GM12878 (cell line): Measurements from ENCODE around the gene MSANTD2. TPM values are rescaled to one million over a fixed set of nuclear protein-coding genes. Genes with fewer than 3 reads are reported as not detected.

Experiments used
- ATAC-seq: fragments of 200-7000 bp; cut with Tn5 transposase; 3 replicates; pipeline ENCODE4 v1.9.1; 2020; ENCODE audit warnings: mild to moderate bottlenecking, moderate library complexity
- BruUV-seq: library from RNA; stranded (reverse); fragments of 400-500 nt; replicated peaks from 2 replicates; lab custom pipeline; 2021; lab: Mats Ljungman, UMichigan
- CTCF ChIA-PET: fragments of 300-600 bp; sonication (Branson Sonifier 250); formaldehyde crosslinking; extraction: SDS; loops from one replicate; lab custom pipeline; 2021; ENCODE audit warnings: inconsistent platforms; lab: Yijun Ruan, JAX
- POLR2A ChIA-PET: fragments of 350-600 bp; formaldehyde crosslinking; extraction: SDS; loops from one replicate; lab custom pipeline; 2021; ENCODE audit warnings: inconsistent platforms; lab: Charles Lee
- RAD21 ChIA-PET: fragments of 300-600 bp; sonication (Branson Sonifier 250); formaldehyde crosslinking; loops from one replicate; lab custom pipeline; 2023; ENCODE audit warnings: antibody characterized with exemption; ENCODE audit not compliant: unreplicated experiment; lab: Charles Lee
- SMC1A ChIA-PET: fragments of 300-600 bp; sonication (Branson Sonifier 250); formaldehyde crosslinking; loops from one replicate; lab custom pipeline; 2023; ENCODE audit not compliant: unreplicated experiment, uncharacterized antibody; lab: Charles Lee
- DNase-seq: peaks from one replicate; pipeline ENCODE4 v3.0.0-alpha.2; 2011; ENCODE audit warnings: low read depth, low spot score
- FAIRE-seq: peaks from 3 replicates; lab custom pipeline; 2011; peaks lifted over from hg19 to GRCh38; lab: Jason Lieb, UNC
- H2AFZ ChIP-seq: 2 replicates; pipeline ENCODE4 v1.6.0; 2011; ENCODE audit warnings: low read depth, low read length, control low read depth; ENCODE audit not compliant: control insufficient read depth
- H3K27ac ChIP-seq: 2 replicates; pipeline ENCODE4 v1.5.1; 2011; ENCODE audit warnings: control low read depth; ENCODE audit not compliant: control insufficient read depth, insufficient read depth
- H3K27me3 ChIP-seq, 2 experiments: replicated peaks in 1 of 2; 2 replicates each; pipeline versions ENCODE4 v1.6.0 to v1.6.1; 2011; ENCODE audit warnings: low read length in 1 of 2; ENCODE audit not compliant: control insufficient read depth in 2 of 2, insufficient read depth in 2 of 2
- H3K36me3 ChIP-seq, 2 experiments: 2 replicates each; pipeline ENCODE4 v1.5.1; 2011; ENCODE audit warnings: low read length in 1 of 2; ENCODE audit not compliant: control insufficient read depth in 2 of 2, insufficient read depth in 2 of 2
- H3K4me1 ChIP-seq: 2 replicates; pipeline ENCODE4 v1.6.1; 2011; ENCODE audit warnings: mild to moderate bottlenecking, low read length, moderate library complexity, mixed read lengths; ENCODE audit not compliant: control insufficient read depth, insufficient read depth
- H3K4me2 ChIP-seq: 2 replicates; pipeline ENCODE4 v1.6.0; 2011; ENCODE audit warnings: control low read depth; ENCODE audit not compliant: control insufficient read depth, insufficient read depth
- H3K4me3 ChIP-seq: fragments of 200-600 bp; sonication (generic); 2 replicates; pipeline ENCODE4 v1.5.1; 2016
- H3K79me2 ChIP-seq: 2 replicates; pipeline ENCODE4 v1.6.0; 2011; ENCODE audit warnings: low read length; ENCODE audit not compliant: control insufficient read depth, insufficient read depth
- H3K9ac ChIP-seq: 2 replicates; pipeline ENCODE4 v1.8.0; 2011; ENCODE audit warnings: low read length, control low read depth, mixed read lengths; ENCODE audit not compliant: control insufficient read depth, insufficient read depth
- H3K9me3 ChIP-seq: replicated peaks from 3 replicates; pipeline ENCODE4 v1.5.1; 2011; ENCODE audit warnings: mild to moderate bottlenecking, low read length; ENCODE audit not compliant: control insufficient read depth, insufficient read depth
- H4K20me1 ChIP-seq: 2 replicates; pipeline ENCODE4 v1.6.0; 2011; ENCODE audit not compliant: control insufficient read depth, insufficient read depth
- DPF2 ChIP-seq: fragments of 450-650 bp; IDR thresholded peaks from 2 replicates; pipeline ENCODE4 v1.6.1; 2017; ENCODE audit warnings: mild to moderate bottlenecking
- FOS ChIP-seq: IDR thresholded peaks from 3 replicates; pipeline ENCODE4 v1.6.1; 2011; ENCODE audit warnings: borderline replicate concordance; ENCODE audit not compliant: insufficient read length; ENCODE audit errors: extremely low read depth
- GATAD2B ChIP-seq: fragments of 450-650 bp; conservative IDR thresholded peaks from 2 replicates; pipeline ENCODE4 v1.6.1; 2017; ENCODE audit warnings: low read depth, mild to moderate bottlenecking, moderate library complexity
- IKZF1 ChIP-seq: fragments of 450-650 bp; conservative IDR thresholded peaks from 2 replicates; pipeline ENCODE4 v1.6.1; 2017; ENCODE audit warnings: antibody characterized with exemption, mild to moderate bottlenecking
- IKZF2 ChIP-seq, 2 experiments: fragments of 450-650 bp; IDR thresholded peaks; 2 replicates each; pipeline ENCODE4 v1.6.1; 2017; ENCODE audit warnings: mild to moderate bottlenecking in 2 of 2, moderate library complexity in 2 of 2
- KAT2A ChIP-seq: conservative IDR thresholded peaks from 2 replicates; pipeline ENCODE4 v1.6.1; 2011; ENCODE audit warnings: low read depth, low read length; ENCODE audit not compliant: control insufficient read depth
- LARP7 ChIP-seq: fragments of 450-650 bp; IDR thresholded peaks from 2 replicates; pipeline ENCODE4 v1.6.1; 2017; ENCODE audit warnings: mild to moderate bottlenecking
- MXI1 ChIP-seq: fragments of 150-350 bp; IDR thresholded peaks from 2 replicates; pipeline ENCODE4 v1.6.1; 2011; ENCODE audit warnings: low read depth, mild to moderate bottlenecking, inconsistent platforms, low read length, improper control_type of control experiment
- PBX3 ChIP-seq: IDR thresholded peaks from 2 replicates; pipeline ENCODE4 v1.6.1; 2011; ENCODE audit warnings: mild to moderate bottlenecking, low read depth, low read length, moderate library complexity; ENCODE audit not compliant: insufficient replicate concordance
- POLR2AphosphoS2 ChIP-seq: IDR thresholded peaks from 2 replicates; pipeline ENCODE4 v1.6.1; 2011; ENCODE audit warnings: low read depth, mild to moderate bottlenecking, low read length, improper control_type of control experiment, moderate library complexity
- RAD21 ChIP-seq: IDR thresholded peaks from 2 replicates; pipeline ENCODE4 v1.6.1; 2011; ENCODE audit warnings: mild to moderate bottlenecking, low read depth, low read length, moderate library complexity; ENCODE audit not compliant: insufficient read depth
- RBBP5 ChIP-seq: fragments of 200-600 bp; sonication (generic); conservative IDR thresholded peaks from 2 replicates; pipeline ENCODE4 v1.6.1; 2016
- RELA ChIP-seq: fragments of 450-650 bp; IDR thresholded peaks from 2 replicates; pipeline ENCODE4 v1.8.0; 2014; ENCODE audit warnings: borderline replicate concordance; ENCODE audit not compliant: partially characterized antibody
- RUNX3 ChIP-seq: IDR thresholded peaks from 2 replicates; pipeline ENCODE4 v1.6.1; 2012; ENCODE audit warnings: low read length, inconsistent platforms
- SMARCA5 ChIP-seq: fragments of 450-650 bp; IDR thresholded peaks from 2 replicates; pipeline ENCODE4 v1.6.1; 2017; ENCODE audit warnings: mild to moderate bottlenecking
- SMC3 ChIP-seq: IDR thresholded peaks from 2 replicates; pipeline ENCODE4 v1.6.1; 2011; ENCODE audit warnings: low read length, improper control_type of control experiment, borderline replicate concordance
- SP1 ChIP-seq: IDR thresholded peaks from one replicate; pipeline ENCODE4 v1.6.1; 2011; ENCODE audit warnings: low read depth, low read length
- TCF12 ChIP-seq: IDR thresholded peaks from 2 replicates; pipeline ENCODE4 v1.6.1; 2011; ENCODE audit warnings: low read depth, mild to moderate bottlenecking, low read length
- YY1 ChIP-seq: IDR thresholded peaks from 2 replicates; pipeline ENCODE4 v1.6.1; 2011; ENCODE audit warnings: low read depth, mild to moderate bottlenecking, low read length
- WGBS: methylation state at CpG from one replicate; pipeline ENCODE4 v1.1.6; 2016; ENCODE audit warnings: low lambda C conversion rate; ENCODE audit not compliant: insufficient replicate concordance, insufficient coverage; ENCODE audit errors: missing lambda C conversion rate; 5-methylcytosine and 5-hydroxymethylcytosine counted together
- in situ Hi-C: fragments of 300-500 bp; cut with MboI; formaldehyde crosslinking; loops from 9 replicates; pipeline ENCODE4 v1.14.3; 2018; ENCODE audit warnings: mixed read lengths
- intact Hi-C: fragments of 100-400 bp; cut with micrococcal nuclease; formaldehyde crosslinking; loops from one replicate; pipeline ENCODE4 v1.14.2; 2022; ENCODE audit not compliant: unreplicated experiment
- polyA plus RNA-seq, 11 experiments: library from polyadenylated mRNA; depleted of rRNA in 4 of 11; unstranded in 6 of 11; stranded (reverse) in 5 of 11; fragments of >200 nt; fragmentation: Nextera tagmentation in 4 of 11; fragmentation: Illumina TruSeq in 1 of 11; extraction: Ambion mirVana in 4 of 11; extraction: Trizol in 1 of 11; gene quantifications; 1 replicate in 1 of 11; 2 replicates in 10 of 11; pipeline versions ENCODE4 v1.2.1 to v1.2.3, GENCODE V29; 2011 to 2016; ENCODE audit warnings: inconsistent platforms in 2 of 11, missing spikeins in 2 of 11, low read depth in 1 of 11
- total RNA-seq, 4 experiments: library from RNA; depleted of rRNA in 3 of 4; stranded (reverse); fragments of >200 nt in 3 of 4; fragmentation: Illumina TruSeq in 1 of 4; extraction: Trizol in 1 of 4; gene quantifications; 2 replicates each; pipeline versions ENCODE4 v1.2.1 to v1.2.3, GENCODE V29; 2013 to 2021
- TF ChIP-seq, protein P1 (sequence below): fragments of 450-650 bp; IDR thresholded peaks from 2 replicates; pipeline ENCODE4 v1.6.1; 2017; ENCODE audit warnings: mild to moderate bottlenecking, low read depth, inconsistent platforms; ENCODE audit not compliant: poor library complexity, severe bottlenecking

Gene MSANTD2
- total and polyA plus RNA-seq, 10 of the 15 experiments (the other 5 are each of a cell fraction or from before 2014, with no cell fraction given): 3.0 to 12.4 (median 8.0) TPM

- ChIA-PET POLR2A (interaction anchor here (0.7 to 1.5 kb wide), 6 partner anchors 12 to 41 kb away, joined by 3 to 5 read pairs (median 4); partner anchors contain the start of gene MSANTD2), SMC1A (interaction anchor here (0.6 to 8.8 kb wide), 9 partner anchors 12 to 569 kb away, joined by 3 to 93 read pairs (median 5); partner anchors contain the start of genes MSANTD2, SIAE and SPA17), CTCF (interaction anchor here (0.7 to 16.3 kb wide), 18 partner anchors 13 to 473 kb away, joined by 3 to 272 read pairs (median 4); partner anchors contain the start of genes CCDC15, MSANTD2, NRGN and SIAE), RAD21 (interaction anchor here (0.8 to 2.5 kb wide), 8 partner anchors 12 to 89 kb away, joined by 3 to 15 read pairs (median 4); partner anchors contain the start of genes SIAE and SPA17)
- Histone ChIP-seq H3K4me3 (peak overlapping the region; percentile 83), H3K36me3 (no peaks in the 10 kb centered on the region; a peak in 1 of 4 replicates), H3K4me1 (peaks cover 18% of the 10 kb centered on the region), H3K27ac (peak overlapping the region; percentile 82; the same call in 1 of the 2 replicates), H3K79me2 (peaks cover 46% of the 10 kb centered on the region), H3K4me2 (peak overlapping the region; percentile 98), H2AFZ (peak overlapping the region; percentile 60), H3K9me3 (no peaks in the 10 kb centered on the region), H4K20me1 (no peaks in the 10 kb centered on the region), H3K27me3 (no peaks in the 10 kb centered on the region), H3K9ac (peak overlapping the region; percentile 57; the same call in 1 of the 2 replicates)
- in situ Hi-C loops (no loop called here), intact Hi-C loops (loop anchor here (1.0 kb wide), 1 partner anchor 12 kb away; no protein-coding TSS in a partner anchor)
- WGBS: 21% methylated on average over 53 of the region's 53 CpGs
- FAIRE-seq: peak; percentile 54
- no TSS peak for BruUV-seq
- no peak for DNase-seq
- peak; percentile 75 for ATAC-seq
- TF ChIP-seq SMC3 (peak; percentile 32; the same call in 1 of the 2 replicates), GATAD2B (peak; percentile 50; the same call in 1 of the 2 replicates), POLR2AphosphoS2 (no peak), RELA (no peak), MXI1 (peak; percentile 32; the same call in 1 of the 2 replicates), RUNX3 (0 out of 2 replicates have a peak, but pooled peaks have one; percentile 25), IKZF1 (peak; percentile 72), SP1 (no peak), FOS (no peak), PBX3 (no peak), LARP7 (no peak), TCF12 (0 out of 2 replicates have a peak, but pooled peaks have one; percentile 59), SMARCA5 (peak; percentile 93), RBBP5 (no peak), RAD21 (peak; percentile 57), YY1 (0 out of 2 replicates have a peak, but pooled peaks have one; percentile 27), DPF2 (no peak), KAT2A (no peak), IKZF2 (IDR thresholded peaks at IDR 0.05) (peak; percentile 46 to 47; a peak in 2 of 4 replicates)
- TF ChIP-seq, protein P1, sequence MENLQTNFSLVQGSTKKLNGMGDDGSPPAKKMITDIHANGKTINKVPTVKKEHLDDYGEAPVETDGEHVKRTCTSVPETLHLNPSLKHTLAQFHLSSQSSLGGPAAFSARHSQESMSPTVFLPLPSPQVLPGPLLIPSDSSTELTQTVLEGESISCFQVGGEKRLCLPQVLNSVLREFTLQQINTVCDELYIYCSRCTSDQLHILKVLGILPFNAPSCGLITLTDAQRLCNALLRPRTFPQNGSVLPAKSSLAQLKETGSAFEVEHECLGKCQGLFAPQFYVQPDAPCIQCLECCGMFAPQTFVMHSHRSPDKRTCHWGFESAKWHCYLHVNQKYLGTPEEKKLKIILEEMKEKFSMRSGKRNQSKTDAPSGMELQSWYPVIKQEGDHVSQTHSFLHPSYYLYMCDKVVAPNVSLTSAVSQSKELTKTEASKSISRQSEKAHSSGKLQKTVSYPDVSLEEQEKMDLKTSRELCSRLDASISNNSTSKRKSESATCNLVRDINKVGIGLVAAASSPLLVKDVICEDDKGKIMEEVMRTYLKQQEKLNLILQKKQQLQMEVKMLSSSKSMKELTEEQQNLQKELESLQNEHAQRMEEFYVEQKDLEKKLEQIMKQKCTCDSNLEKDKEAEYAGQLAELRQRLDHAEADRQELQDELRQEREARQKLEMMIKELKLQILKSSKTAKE: no peak
Measured at GRCh38 chr11:124758355-124759265, 41.6 kb downstream of the MSANTD2 start.
